Esophagus muscularis mucosa (tissue), 4 donors: ENCODE data around the gene S100G.

ENCODE experiments used
- CTCF ChIP-seq, 3 experiments: fragments of 200-600 bp in 2 of 3; fragments of 450-650 bp in 1 of 3; sonication (generic) in 2 of 3; IDR thresholded peaks; one replicate each; pipeline ENCODE4 v1.5.1; 2017 to 2019; ENCODE audit warnings: antibody characterized with exemption in 3 of 3, mild to moderate bottlenecking in 2 of 3, moderate library complexity in 1 of 3
- EP300 ChIP-seq: sonication (generic); formaldehyde crosslinking; IDR thresholded peaks from one replicate; pipeline ENCODE4 v1.6.1; 2017; ENCODE audit warnings: antibody characterized with exemption
- POLR2A ChIP-seq: fragments of 450-650 bp; IDR thresholded peaks from one replicate; pipeline ENCODE4 v1.6.1; 2017; ENCODE audit warnings: antibody characterized with exemption, moderate library complexity, mild to moderate bottlenecking, low read depth

- TF ChIP-seq EP300 (no peak), POLR2A (no peak), CTCF (IDR thresholded peaks at IDR 0.05) (no peak)
These were observed 11.4 kb upstream of the S100G start for GRCh38 chrX:16638533-16638932.
